Hematopoietic multipotent progenitor cell (in vitro differentiated cells): ENCODE measurements around the gene TMEM255A. TPM values are rescaled to one million over a fixed set of nuclear protein-coding genes. Genes with fewer than 3 reads are reported as not detected.

Experiments used
- DNase-seq, 3 donors: peaks; one replicate each; pipeline ENCODE4 v3.0.0-alpha.2; 2011 to 2015; ENCODE audit warnings: low read depth in 2 of 3, low spot score in 2 of 3
- total RNA-seq: library from RNA; depleted of rRNA; stranded (reverse); fragments of >200 nt; gene quantifications from one replicate; pipeline ENCODE4 v1.2.3, GENCODE V29; 2012

TMEM255A gene
- total RNA-seq, 1 donor = not detected

- peak; percentile 44 to 81 (median 58) for DNase-seq
Measured at GRCh38 chrX:120308959-120309872, 2.0 kb downstream of the TMEM255A start.

- DNase-seq = peak in 1 of 3 donors; percentile 44
Measured at GRCh38 chrX:120308558-120308957, 2.7 kb downstream of the TMEM255A start.

- DNase-seq = peak in 1 of 3 donors; percentile 15
Measured at GRCh38 chrX:120306630-120307029, 4.6 kb downstream of the TMEM255A start.

GRCh38 chrX:120305531-120306141 lies 5.6 kb downstream of the TMEM255A start:
- no peak for DNase-seq

- DNase-seq = no peak
Measured at GRCh38 chrX:120304256-120304655, 7.0 kb downstream of the TMEM255A start.

GRCh38 chrX:120302434-120302833 lies 8.8 kb downstream of the TMEM255A start:
- peak in 2 of 3 donors; percentile 38 to 65 for DNase-seq

GRCh38 chrX:120301960-120302359 lies 9.3 kb downstream of the TMEM255A start:
- DNase-seq = no peak

GRCh38 chrX:120301497-120301896 lies 9.8 kb downstream of the TMEM255A start:
- DNase-seq = no peak

GRCh38 chrX:120299928-120300327 lies 11.3 kb downstream of the TMEM255A start:
- no peak for DNase-seq

GRCh38 chrX:120297923-120298322 lies 13.3 kb downstream of the TMEM255A start:
- DNase-seq = no peak

GRCh38 chrX:120294651-120295050 lies 16.6 kb downstream of the TMEM255A start:
- peak in 1 of 3 donors; percentile 32 for DNase-seq

- no peak for DNase-seq
Measured at GRCh38 chrX:120293015-120293414, 18.2 kb downstream of the TMEM255A start.

- DNase-seq = no peak
Measured at GRCh38 chrX:120291211-120291610, 20.1 kb downstream of the TMEM255A start.

GRCh38 chrX:120290107-120290506 lies 21.2 kb downstream of the TMEM255A start:
- DNase-seq = no peak

- no peak for DNase-seq
Measured at GRCh38 chrX:120287513-120288112, 23.6 kb downstream of the TMEM255A start.

GRCh38 chrX:120286733-120287512 lies 24.3 kb downstream of the TMEM255A start:
- DNase-seq = no peak

- DNase-seq = no peak
Measured at GRCh38 chrX:120282697-120283096, 28.6 kb downstream of the TMEM255A start.

- DNase-seq = no peak
Measured at GRCh38 chrX:120281761-120282160, 29.5 kb downstream of the TMEM255A start.

- no peak for DNase-seq
Measured at GRCh38 chrX:120281021-120281624, 30.1 kb downstream of the TMEM255A start.

GRCh38 chrX:120274958-120275357 lies 36.3 kb downstream of the TMEM255A start:
- DNase-seq = no peak
